Stimulated activated CD8-positive, alpha-beta memory T cell treated with anti-CD3 and anti-CD28 coated beads, Interleukin-12 subunit alpha, Interleukin-12 subunit beta, amount 100 ng/mL, for 1 hour (primary cell): ENCODE results near the gene RUSC2.
"Not testable (repeated sequence)": the region's sequence is repeated elsewhere in the genome, so short reads cannot be mapped to it uniquely, and the experiment has no call there.

Experiments
- DNase-seq: peaks from one replicate; pipeline ENCODE4 v3.0.0-alpha.2; 2020; ENCODE audit warnings: low read depth

Gene RUSC2

DNA sequence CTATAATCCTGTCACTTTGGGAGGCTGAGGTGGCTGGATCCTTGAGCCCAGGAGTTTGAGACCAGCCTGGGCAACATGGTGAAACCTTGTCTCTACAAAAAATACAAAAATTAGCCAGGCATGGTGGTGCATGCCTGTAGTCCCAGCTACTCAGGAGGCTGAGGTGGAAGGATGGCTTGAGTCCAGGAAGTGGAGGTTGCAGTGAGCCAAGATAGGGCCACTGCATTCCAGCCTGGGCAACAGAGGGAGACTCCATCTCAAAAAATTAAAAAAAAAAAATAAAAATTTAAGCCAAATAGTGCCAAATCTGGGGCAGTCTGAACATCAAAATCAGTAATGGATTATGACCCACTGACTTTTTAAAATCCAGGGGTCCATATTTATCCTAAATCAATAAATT lies 33.6 kb downstream of the RUSC2 start:
- DNase-seq = not testable (repeated sequence)

DNA sequence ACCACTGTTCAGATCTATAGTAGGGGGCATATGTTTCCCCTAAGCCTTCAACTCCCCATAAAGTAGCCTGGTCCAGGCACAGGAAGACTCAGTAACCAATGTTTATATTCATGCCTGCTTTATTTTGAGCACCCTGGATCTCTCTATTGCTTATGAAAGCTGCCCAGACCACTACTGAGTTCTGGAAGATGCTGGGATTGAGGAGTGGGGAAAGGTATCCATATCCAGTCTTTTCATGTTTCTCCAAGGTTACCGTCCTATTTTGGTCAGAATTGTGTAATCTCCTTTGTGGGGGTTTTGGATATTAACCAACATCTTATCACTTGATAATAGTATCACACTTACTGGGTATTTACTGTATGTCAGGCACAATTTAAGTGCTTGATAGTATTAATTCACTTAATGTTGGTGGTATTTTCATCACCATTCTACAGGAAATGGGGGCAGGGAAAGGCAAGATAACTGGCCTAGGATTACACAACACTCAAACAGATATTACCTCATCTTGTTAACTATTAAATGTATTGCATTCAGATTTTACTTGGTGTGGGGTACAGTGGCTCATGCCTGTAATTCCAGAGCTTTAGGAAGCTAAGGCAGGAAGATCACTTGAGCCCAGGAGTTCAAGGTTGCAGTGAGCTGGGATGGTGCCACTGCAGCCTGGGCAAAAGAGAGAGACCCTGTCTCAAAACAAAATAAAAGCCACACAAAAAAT lies 36.3 kb downstream of the RUSC2 start:
- DNase-seq = no peak

GRCh38 chr9:35529161-35529823 lies 39.4 kb downstream of the RUSC2 start:
- DNase-seq = no peak

DNA sequence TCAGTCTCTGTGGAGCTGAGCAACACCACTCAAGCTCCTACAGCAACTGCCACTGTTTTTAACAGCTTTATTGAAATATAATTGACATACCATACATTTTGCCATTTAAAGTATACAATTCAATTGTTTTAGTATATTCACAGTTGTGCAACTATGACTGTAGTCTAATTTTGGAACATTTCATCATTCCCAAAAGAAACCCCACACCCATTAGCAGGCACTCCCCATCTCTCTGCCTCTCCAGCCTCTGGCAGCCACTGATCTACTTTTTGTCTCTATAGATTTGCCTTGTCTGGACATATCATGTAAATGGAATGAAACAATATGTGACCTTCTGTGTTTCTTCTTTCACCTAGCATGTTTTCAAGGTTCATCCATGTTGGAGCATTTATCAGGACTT lies 43.5 kb downstream of the RUSC2 start:
- DNase-seq = no peak

- not testable (repeated sequence) for DNase-seq
Observed at GRCh38 chr9:35534921-35535320, 45.0 kb downstream of the RUSC2 start.

- DNase-seq = no peak
Observed at GRCh38 chr9:35537913-35538312, 48.0 kb downstream of the RUSC2 start.

- no peak for DNase-seq
Observed at GRCh38 chr9:35538361-35539234, 48.7 kb downstream of the RUSC2 start.
